OCI-LY1 (cell line): ENCODE results near the gene NLRP3.

ENCODE experiments used
- H2AFZ ChIP-seq: fragments of 200-600 bp; sonication (generic), shearing (Covaris generic); 2 replicates; pipeline ENCODE4 v1.6.0; 2014; ENCODE audit warnings: antibody characterized with exemption, mild to moderate bottlenecking, low read length
- H3F3A ChIP-seq: fragments of 200-600 bp; sonication (generic), shearing (Covaris generic); 2 replicates; pipeline ENCODE4 v1.6.0; 2014; ENCODE audit warnings: mild to moderate bottlenecking, antibody characterized with exemption, low read length, moderate library complexity; ENCODE audit not compliant: insufficient read depth
- H3K27ac ChIP-seq: fragments of 200-600 bp; sonication (generic); 2 replicates; pipeline ENCODE4 v1.5.1; 2014; ENCODE audit warnings: low read length, mixed run types, mild to moderate bottlenecking, low read depth; ENCODE audit not compliant: poor library complexity, severe bottlenecking
- H3K27me3 ChIP-seq: fragments of 200-600 bp; sonication (generic); 2 replicates; pipeline ENCODE4 v1.6.0; 2014; ENCODE audit warnings: antibody characterized with exemption, mild to moderate bottlenecking, low read length, moderate library complexity; ENCODE audit not compliant: insufficient read depth
- H3K36me3 ChIP-seq: fragments of 200-600 bp; sonication (generic); 2 replicates; pipeline ENCODE4 v1.6.1; 2014; ENCODE audit warnings: mild to moderate bottlenecking, antibody characterized with exemption, low read length, moderate library complexity, mixed read lengths; ENCODE audit not compliant: insufficient read depth
- H3K4me1 ChIP-seq: fragments of 200-600 bp; sonication (generic); 2 replicates; pipeline ENCODE4 v1.5.1; 2014; ENCODE audit warnings: mild to moderate bottlenecking, low read length, moderate library complexity; ENCODE audit not compliant: insufficient read depth, severe bottlenecking
- H3K4me2 ChIP-seq: fragments of 200-600 bp; sonication (generic), shearing (Covaris generic); 2 replicates; pipeline ENCODE4 v1.6.1; 2014; ENCODE audit warnings: low read length
- H3K4me3 ChIP-seq: fragments of 200-600 bp; sonication (generic); 2 replicates; pipeline ENCODE4 v1.5.1; 2014; ENCODE audit warnings: low read length, low read depth, mild to moderate bottlenecking, mixed read lengths; ENCODE audit not compliant: poor library complexity, severe bottlenecking
- H3K79me2 ChIP-seq: fragments of 200-600 bp; shearing (Covaris generic); 2 replicates; pipeline ENCODE4 v1.6.1; 2016; ENCODE audit warnings: mixed run types, low read length, mixed read lengths; ENCODE audit not compliant: insufficient read depth
- H3K9ac ChIP-seq: fragments of 200-600 bp; sonication (generic), shearing (Covaris generic); 2 replicates; pipeline ENCODE4 v1.6.1; 2014; ENCODE audit warnings: mild to moderate bottlenecking, low read length, mixed read lengths
- H3K9me2 ChIP-seq: fragments of 200-600 bp; sonication (generic), shearing (Covaris generic); 2 replicates; pipeline ENCODE4 v1.6.1; 2014; ENCODE audit warnings: low read depth, mild to moderate bottlenecking, low read length, mixed read lengths
- H3K9me3 ChIP-seq: fragments of 200-600 bp; shearing (Covaris generic); 2 replicates; pipeline ENCODE4 v1.6.1; 2014; ENCODE audit warnings: low read length, mixed read lengths
- H4K20me1 ChIP-seq: fragments of 200-600 bp; sonication (generic), shearing (Covaris generic); 2 replicates; pipeline ENCODE4 v1.6.0; 2016; ENCODE audit warnings: mild to moderate bottlenecking, low read length; ENCODE audit not compliant: insufficient read depth
- CTCF ChIP-seq: fragments of 200-600 bp; sonication (generic), shearing (Covaris generic); IDR thresholded peaks from 2 replicates; pipeline ENCODE4 v1.5.1; 2017; ENCODE audit warnings: mild to moderate bottlenecking, antibody characterized with exemption, low read length, moderate library complexity, mixed read lengths
- EZH2 ChIP-seq: fragments of 200-600 bp; sonication (generic), shearing (Covaris generic); IDR thresholded peaks from 2 replicates; pipeline ENCODE4 v1.8.0; 2017; ENCODE audit warnings: borderline replicate concordance, mixed run types, mild to moderate bottlenecking, antibody characterized with exemption, low read length, moderate library complexity, mixed read lengths

The NLRP3 gene

GRCh38 chr1:247459507-247459906, 43.5 kb downstream of the NLRP3 start:
- Histone ChIP-seq H3K27ac (no peak overlapping the region), H3K27me3 (no peaks in the 10 kb centered on the region)
- TF ChIP-seq CTCF: no peak
- no peak for TF ChIP-seq EZH2

GRCh38 chr1:247465796-247466195, 49.8 kb downstream of the NLRP3 start:
- no peaks in the 10 kb centered on the region for H3K36me3 ChIP-seq
- no peaks in the 10 kb centered on the region for H3K79me2 ChIP-seq
- H3K27me3 ChIP-seq: no peaks in the 10 kb centered on the region
- H3K9me2 ChIP-seq: no peaks in the 10 kb centered on the region
- no peaks in the 10 kb centered on the region for H4K20me1 ChIP-seq
- no peaks in the 10 kb centered on the region for H3K4me1 ChIP-seq
- no peak overlapping the region for H3K27ac ChIP-seq
- no peak overlapping the region for H2AFZ ChIP-seq
- no peaks in the 10 kb centered on the region for H3K9me3 ChIP-seq
- H3K4me2 ChIP-seq: no peak overlapping the region
- TF ChIP-seq EZH2: no peak
- no peak for TF ChIP-seq CTCF
- H3K4me3 ChIP-seq: no peak overlapping the region
- H3F3A ChIP-seq: no peaks in the 10 kb centered on the region
- H3K9ac ChIP-seq: no peak overlapping the region

More at GRCh38 chr1:247459507-247459906, 43.5 kb downstream of the NLRP3 start:
- H4K20me1 ChIP-seq: no peaks in the 10 kb centered on the region
- no peak overlapping the region for H3K9ac ChIP-seq
- no peaks in the 10 kb centered on the region for H3K36me3 ChIP-seq
- no peak overlapping the region for H2AFZ ChIP-seq
- no peaks in the 10 kb centered on the region for H3K79me2 ChIP-seq
- H3K9me3 ChIP-seq: no peaks in the 10 kb centered on the region
- H3F3A ChIP-seq: no peaks in the 10 kb centered on the region
- no peak overlapping the region for H3K4me3 ChIP-seq
- no peaks in the 10 kb centered on the region for H3K9me2 ChIP-seq
- H3K4me1 ChIP-seq: no peaks in the 10 kb centered on the region
- no peak overlapping the region for H3K4me2 ChIP-seq

DNA sequence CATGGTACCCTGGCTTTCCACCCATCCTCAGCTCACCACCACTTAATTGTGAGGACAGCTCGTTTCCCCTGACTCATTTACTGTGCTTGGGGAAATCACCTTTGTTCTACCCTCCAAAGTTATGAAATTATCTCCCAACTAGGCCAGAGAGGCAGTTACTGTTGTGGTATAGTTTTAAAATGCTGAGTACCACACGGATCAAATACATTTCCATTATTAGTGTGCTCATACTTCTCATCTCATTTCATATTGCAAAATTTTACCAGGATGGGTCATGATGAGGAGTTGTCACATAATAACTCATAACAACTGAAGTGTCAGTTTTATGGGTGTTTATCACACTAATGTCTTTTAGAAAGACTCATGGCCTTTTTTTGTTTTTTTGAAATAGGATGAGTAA, 51.2 kb downstream of the NLRP3 start:
- no peaks in the 10 kb centered on the region for H3K27me3 ChIP-seq
- H3K9me3 ChIP-seq: no peaks in the 10 kb centered on the region
- H3K27ac ChIP-seq: no peak overlapping the region
- H3K4me2 ChIP-seq: no peak overlapping the region
- no peak overlapping the region for H3K9ac ChIP-seq
- no peaks in the 10 kb centered on the region for H3K4me1 ChIP-seq
- H3K4me3 ChIP-seq: no peak overlapping the region
- no peaks in the 10 kb centered on the region for H4K20me1 ChIP-seq
- no peak overlapping the region for H2AFZ ChIP-seq
- H3F3A ChIP-seq: no peaks in the 10 kb centered on the region
- H3K9me2 ChIP-seq: no peaks in the 10 kb centered on the region
- H3K36me3 ChIP-seq: no peaks in the 10 kb centered on the region
- H3K79me2 ChIP-seq: no peaks in the 10 kb centered on the region
- TF ChIP-seq EZH2 (no peak), CTCF (no peak)
